HepG2 (cell line): ENCODE data around the gene RHCE. TPM values are rescaled to one million over a fixed set of nuclear protein-coding genes. Genes with fewer than 3 reads are reported as not detected.
A peak's percentile ranks its signal among the peaks of the same experiment; 100 is the strongest.

Experiments
- EHMT2 ChIP-seq: fragments of 200-600 bp; sonication (generic); IDR thresholded peaks from 2 replicates; pipeline ENCODE4 v1.7.0; 2017; ENCODE audit warnings: antibody characterized with exemption, low read depth, low read length, borderline replicate concordance
- MAFF ChIP-seq: IDR thresholded peaks from 2 replicates; pipeline ENCODE4 v1.6.1; 2011; ENCODE audit warnings: low read depth, low read length, improper control_type of control experiment
- PCBP2 ChIP-seq: fragments of 200-400 bp; formaldehyde crosslinking; optimal IDR thresholded peaks from 2 replicates; pipeline ENCODE3; 2018; ENCODE audit warnings: low read length, low read depth; ENCODE audit not compliant: poor library complexity, severe bottlenecking
- RCOR2 ChIP-seq: IDR thresholded peaks from 2 replicates; pipeline ENCODE4 v1.6.1; 2016; ENCODE audit warnings: missing biosample characterization, missing genetic modification reagents
- RFX5 ChIP-seq: IDR thresholded peaks from 2 replicates; pipeline ENCODE4 v1.6.1; 2011; ENCODE audit warnings: low read depth, low read length, improper control_type of control experiment
- SAP130 ChIP-seq: IDR thresholded peaks from 2 replicates; pipeline ENCODE4 v1.6.1; 2016; ENCODE audit warnings: low read depth
- SSRP1 ChIP-seq: IDR thresholded peaks from 2 replicates; pipeline ENCODE4 v1.6.1; 2016; ENCODE audit warnings: control low read depth
- TIGD3 ChIP-seq: sonication (generic); formaldehyde crosslinking; IDR thresholded peaks from 2 replicates; pipeline ENCODE4 v1.5.1; 2020; ENCODE audit warnings: mild to moderate bottlenecking, missing genetic modification reagents, borderline replicate concordance
- ZFP82 ChIP-seq: sonication (generic); formaldehyde crosslinking; IDR thresholded peaks from 2 replicates; pipeline ENCODE4 v1.5.1; 2020; ENCODE audit warnings: mild to moderate bottlenecking, missing genetic modification reagents, borderline replicate concordance
- ZNF350 ChIP-seq: sonication (generic); formaldehyde crosslinking; IDR thresholded peaks from 2 replicates; pipeline ENCODE4 v1.4.0; 2020; ENCODE audit warnings: mild to moderate bottlenecking, low read depth, missing genetic modification reagents, borderline replicate concordance
- ZNF558 ChIP-seq: sonication (generic); formaldehyde crosslinking; IDR thresholded peaks from 2 replicates; pipeline ENCODE4 v1.9.0; 2022; ENCODE audit warnings: mild to moderate bottlenecking, missing genetic modification reagents, borderline replicate concordance
- ZNF569 ChIP-seq: sonication (generic); formaldehyde crosslinking; IDR thresholded peaks from 2 replicates; pipeline ENCODE4 v1.5.0; 2020; ENCODE audit warnings: mild to moderate bottlenecking, missing genetic modification reagents, moderate library complexity, borderline replicate concordance
- ZNF713 ChIP-seq: sonication (generic); formaldehyde crosslinking; IDR thresholded peaks from 2 replicates; pipeline ENCODE4 v1.4.0; 2020; ENCODE audit warnings: mild to moderate bottlenecking, missing genetic modification reagents
- ZNF775 ChIP-seq: sonication (generic); formaldehyde crosslinking; IDR thresholded peaks from 2 replicates; pipeline ENCODE4 v1.4.0; 2020; ENCODE audit warnings: missing genetic modification reagents, mild to moderate bottlenecking, moderate library complexity, borderline replicate concordance
- ZSCAN9 ChIP-seq: IDR thresholded peaks from 2 replicates; pipeline ENCODE4 v1.6.1; 2016; ENCODE audit warnings: borderline replicate concordance
- polyA plus RNA-seq, 8 experiments: library from polyadenylated mRNA; depleted of rRNA in 3 of 8; stranded (reverse) in 7 of 8; unstranded in 1 of 8; fragments of >200 nt; fragmentation: Illumina TruSeq in 4 of 8; extraction: Trizol in 4 of 8; gene quantifications; 2 replicates each; pipeline versions ENCODE4 v1.2.1 to v1.2.3, GENCODE V29; 2011 to 2016; ENCODE audit warnings: low read depth in 4 of 8, missing spikeins in 1 of 8, mixed read lengths in 1 of 8; ENCODE audit not compliant: insufficient read depth in 1 of 8
- total RNA-seq, 5 experiments: library from RNA; depleted of rRNA; stranded (reverse); fragments of >200 nt; fragmentation: Illumina TruSeq; extraction: Trizol; gene quantifications; 2 replicates each; pipeline ENCODE4 v1.2.3, GENCODE V29; 2016; ENCODE audit warnings: low read depth in 1 of 5
- TF ChIP-seq, protein P1 (sequence below): sonication (generic); formaldehyde crosslinking; IDR thresholded peaks from 2 replicates; pipeline ENCODE4 v1.4.0; 2020; ENCODE audit warnings: missing genetic modification reagents, borderline replicate concordance
- TF ChIP-seq, protein P2 (sequence below): sonication (generic); formaldehyde crosslinking; IDR thresholded peaks from 2 replicates; pipeline ENCODE4 v1.8.1; 2023; ENCODE audit warnings: mild to moderate bottlenecking, moderate library complexity, missing genetic modification reagents
- TF ChIP-seq, protein P3 (sequence below): sonication (generic); formaldehyde crosslinking; IDR thresholded peaks from 2 replicates; pipeline ENCODE4 v1.5.0; 2020; ENCODE audit warnings: mild to moderate bottlenecking, missing genetic modification reagents, borderline replicate concordance
- TF ChIP-seq, protein P4 (sequence below): sonication (generic); formaldehyde crosslinking; IDR thresholded peaks from 2 replicates; pipeline ENCODE4 v1.4.0; 2020; ENCODE audit warnings: missing genetic modification reagents; ENCODE audit errors: not compliant biosample characterization

The RHCE gene
- total and polyA plus RNA-seq, 2 of the 13 experiments (the other 11 are each of a cell fraction or from before 2014, with no cell fraction given): 0.30 TPM; not detected in 1

DNA sequence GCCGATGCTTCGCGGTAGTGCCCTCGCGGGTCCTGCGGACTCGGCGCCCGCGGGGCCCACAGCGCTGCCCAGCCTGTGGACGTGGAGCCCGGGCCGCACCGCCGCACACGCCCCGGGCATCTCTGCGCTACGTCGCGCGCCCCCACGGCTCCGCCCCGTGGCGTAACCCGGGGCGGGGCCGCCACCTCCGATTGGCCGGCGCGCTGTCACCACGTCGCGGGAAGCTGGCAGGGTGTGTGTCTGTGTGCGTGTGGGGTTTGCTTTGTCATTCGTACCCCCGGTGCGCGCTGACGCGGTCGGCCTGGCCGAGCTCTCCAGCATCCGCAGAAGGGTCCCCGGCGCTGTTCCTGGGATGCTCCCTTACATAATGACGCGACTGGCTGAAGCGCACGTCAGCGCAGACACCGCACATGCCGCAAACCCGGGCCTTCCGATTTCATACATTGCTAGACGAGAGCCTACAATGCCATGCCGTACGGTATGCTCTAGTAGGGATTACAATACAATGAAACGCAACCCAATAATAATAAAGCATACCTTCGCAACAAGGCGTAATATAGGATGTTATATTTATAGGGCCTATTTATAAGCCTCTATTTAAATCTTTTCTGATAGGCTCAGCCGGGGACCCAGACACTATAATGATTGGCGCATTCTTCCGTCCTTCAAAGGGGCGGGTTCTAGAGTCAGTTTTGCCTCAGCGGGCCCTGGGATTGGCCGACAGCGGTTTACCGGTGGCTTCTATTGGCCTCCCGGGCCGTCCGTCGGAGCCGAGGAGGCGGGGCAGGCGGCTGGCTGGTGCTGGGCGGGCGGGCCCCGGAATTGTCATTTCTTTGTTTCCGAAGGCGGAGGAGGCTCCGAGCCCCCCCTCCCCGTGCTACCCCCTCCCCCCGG, 9.7 kb upstream of the RHCE start, which contains the start of gene MACO1 (continued):
- TF ChIP-seq, protein P1, sequence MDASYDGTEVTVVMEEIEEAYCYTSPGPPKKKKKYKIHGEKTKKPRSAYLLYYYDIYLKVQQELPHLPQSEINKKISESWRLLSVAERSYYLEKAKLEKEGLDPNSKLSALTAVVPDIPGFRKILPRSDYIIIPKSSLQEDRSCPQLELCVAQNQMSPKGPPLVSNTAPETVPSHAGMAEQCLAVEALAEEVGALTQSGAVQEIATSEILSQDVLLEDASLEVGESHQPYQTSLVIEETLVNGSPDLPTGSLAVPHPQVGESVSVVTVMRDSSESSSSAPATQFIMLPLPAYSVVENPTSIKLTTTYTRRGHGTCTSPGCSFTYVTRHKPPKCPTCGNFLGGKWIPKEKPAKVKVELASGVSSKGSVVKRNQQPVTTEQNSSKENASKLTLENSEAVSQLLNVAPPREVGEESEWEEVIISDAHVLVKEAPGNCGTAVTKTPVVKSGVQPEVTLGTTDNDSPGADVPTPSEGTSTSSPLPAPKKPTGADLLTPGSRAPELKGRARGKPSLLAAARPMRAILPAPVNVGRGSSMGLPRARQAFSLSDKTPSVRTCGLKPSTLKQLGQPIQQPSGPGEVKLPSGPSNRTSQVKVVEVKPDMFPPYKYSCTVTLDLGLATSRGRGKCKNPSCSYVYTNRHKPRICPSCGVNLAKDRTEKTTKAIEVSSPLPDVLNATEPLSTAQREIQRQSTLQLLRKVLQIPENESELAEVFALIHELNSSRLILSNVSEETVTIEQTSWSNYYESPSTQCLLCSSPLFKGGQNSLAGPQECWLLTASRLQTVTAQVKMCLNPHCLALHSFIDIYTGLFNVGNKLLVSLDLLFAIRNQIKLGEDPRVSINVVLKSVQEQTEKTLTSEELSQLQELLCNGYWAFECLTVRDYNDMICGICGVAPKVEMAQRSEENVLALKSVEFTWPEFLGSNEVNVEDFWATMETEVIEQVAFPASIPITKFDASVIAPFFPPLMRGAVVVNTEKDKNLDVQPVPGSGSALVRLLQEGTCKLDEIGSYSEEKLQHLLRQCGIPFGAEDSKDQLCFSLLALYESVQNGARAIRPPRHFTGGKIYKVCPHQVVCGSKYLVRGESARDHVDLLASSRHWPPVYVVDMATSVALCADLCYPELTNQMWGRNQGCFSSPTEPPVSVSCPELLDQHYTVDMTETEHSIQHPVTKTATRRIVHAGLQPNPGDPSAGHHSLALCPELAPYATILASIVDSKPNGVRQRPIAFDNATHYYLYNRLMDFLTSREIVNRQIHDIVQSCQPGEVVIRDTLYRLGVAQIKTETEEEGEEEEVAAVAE (CRISPR knock-in tag): peak; percentile 57; the same call in 1 of the 2 replicates
- no peak for TF ChIP-seq MAFF
- no peak for TF ChIP-seq ZNF558 (CRISPR knock-in tag)
- TF ChIP-seq ZNF775 (CRISPR knock-in tag): no peak
- TF ChIP-seq ZSCAN9 (CRISPR knock-in tag): no peak
- no peak for TF ChIP-seq EHMT2
- peak; percentile 25; the same call in 1 of the 2 replicates for TF ChIP-seq ZNF350 (CRISPR knock-in tag)
- no peak for TF ChIP-seq ZFP82
- no peak for TF ChIP-seq RCOR2 (CRISPR knock-in tag)
- TF ChIP-seq, protein P2, sequence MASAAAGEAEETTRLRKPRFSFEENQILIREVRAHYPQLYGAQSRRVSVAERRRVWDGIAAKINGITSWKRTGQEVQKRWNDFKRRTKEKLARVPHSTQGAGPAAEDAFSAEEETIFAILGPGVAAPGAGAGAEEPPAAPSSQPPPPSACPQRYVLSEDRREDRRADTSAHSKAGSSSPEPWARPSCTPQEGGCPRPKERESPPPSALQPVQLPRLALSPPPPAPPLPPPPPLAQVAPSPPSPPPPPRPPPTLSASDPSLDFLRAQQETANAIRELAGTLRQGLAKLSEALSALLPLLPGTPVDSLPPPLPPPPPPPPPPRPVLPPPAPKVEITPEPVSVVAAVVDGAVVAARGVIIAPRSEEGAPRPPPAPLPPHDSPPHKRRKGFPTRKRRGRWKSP (CRISPR knock-in tag): no peak
- TF ChIP-seq, protein P3, sequence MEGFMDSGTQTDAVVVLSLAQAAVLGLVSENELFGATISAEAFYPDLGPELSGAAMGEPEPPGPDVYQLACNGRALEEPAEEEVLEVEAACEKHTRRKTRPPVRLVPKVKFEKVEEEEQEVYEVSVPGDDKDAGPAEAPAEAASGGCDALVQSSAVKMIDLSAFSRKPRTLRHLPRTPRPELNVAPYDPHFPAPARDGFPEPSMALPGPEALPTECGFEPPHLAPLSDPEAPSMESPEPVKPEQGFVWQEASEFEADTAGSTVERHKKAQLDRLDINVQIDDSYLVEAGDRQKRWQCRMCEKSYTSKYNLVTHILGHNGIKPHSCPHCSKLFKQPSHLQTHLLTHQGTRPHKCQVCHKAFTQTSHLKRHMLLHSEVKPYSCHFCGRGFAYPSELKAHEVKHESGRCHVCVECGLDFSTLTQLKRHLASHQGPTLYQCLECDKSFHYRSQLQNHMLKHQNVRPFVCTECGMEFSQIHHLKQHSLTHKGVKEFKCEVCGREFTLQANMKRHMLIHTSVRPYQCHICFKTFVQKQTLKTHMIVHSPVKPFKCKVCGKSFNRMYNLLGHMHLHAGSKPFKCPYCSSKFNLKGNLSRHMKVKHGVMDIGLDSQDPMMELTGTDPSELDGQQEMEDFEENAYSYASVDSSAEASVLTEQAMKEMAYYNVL (CRISPR knock-in tag): no peak
- no peak for TF ChIP-seq ZNF713 (CRISPR knock-in tag)
- TF ChIP-seq PCBP2: no peak
- TF ChIP-seq ZNF569 (CRISPR knock-in tag): no peak
- TF ChIP-seq, protein P4, sequence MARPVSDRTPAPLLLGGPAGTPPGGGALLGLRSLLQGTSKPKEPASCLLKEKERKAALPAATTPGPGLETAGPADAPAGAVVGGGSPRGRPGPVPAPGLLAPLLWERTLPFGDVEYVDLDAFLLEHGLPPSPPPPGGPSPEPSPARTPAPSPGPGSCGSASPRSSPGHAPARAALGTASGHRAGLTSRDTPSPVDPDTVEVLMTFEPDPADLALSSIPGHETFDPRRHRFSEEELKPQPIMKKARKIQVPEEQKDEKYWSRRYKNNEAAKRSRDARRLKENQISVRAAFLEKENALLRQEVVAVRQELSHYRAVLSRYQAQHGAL (CRISPR knock-in tag): no peak
- peak; percentile 90 for TF ChIP-seq SAP130
- peak; percentile 64 for TF ChIP-seq RFX5
- TF ChIP-seq TIGD3 (CRISPR knock-in tag): no peak
- TF ChIP-seq SSRP1 (CRISPR knock-in tag): no peak
